NCI-H226 (cell line): Measurements from ENCODE around the gene NECAB3.
"Not testable (repeated sequence)": the region's sequence is repeated elsewhere in the genome, so short reads cannot be mapped to it uniquely, and the experiment has no call there.

Experiments
- DNase-seq: peaks from one replicate; pipeline ENCODE4 v3.0.0-alpha.2; 2015

Gene NECAB3

DNA sequence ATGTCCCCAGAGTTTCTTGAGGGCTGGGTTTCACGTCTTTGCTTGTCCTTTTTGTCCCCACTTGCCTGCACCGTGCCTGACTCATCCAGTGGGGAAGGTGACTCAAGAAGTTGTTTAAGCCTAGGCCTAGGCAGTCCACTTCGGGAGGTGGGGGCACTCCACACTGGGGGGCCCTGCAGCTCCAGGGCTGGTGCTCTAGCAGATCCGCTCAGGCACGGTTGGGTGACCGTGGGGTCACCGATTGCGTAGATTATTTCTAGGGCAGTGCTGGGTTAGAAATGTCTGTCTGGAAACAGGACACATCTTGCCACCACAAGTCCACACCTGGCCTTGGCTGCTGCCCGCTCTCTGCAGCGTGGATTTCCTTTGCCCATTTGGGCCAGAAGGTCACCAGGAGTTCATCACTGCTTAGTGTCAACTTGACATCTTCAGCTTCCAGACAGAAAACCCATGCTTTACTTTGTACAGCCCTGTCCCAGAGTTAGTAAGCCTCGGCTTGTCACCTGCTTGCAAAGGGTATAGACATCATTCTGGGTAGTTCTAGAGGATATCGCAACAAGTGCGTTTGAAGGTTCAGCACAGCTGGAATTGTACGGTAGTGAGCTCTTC lies 25.7 kb downstream of the NECAB3 start:
- DNase-seq, result no peak

DNA sequence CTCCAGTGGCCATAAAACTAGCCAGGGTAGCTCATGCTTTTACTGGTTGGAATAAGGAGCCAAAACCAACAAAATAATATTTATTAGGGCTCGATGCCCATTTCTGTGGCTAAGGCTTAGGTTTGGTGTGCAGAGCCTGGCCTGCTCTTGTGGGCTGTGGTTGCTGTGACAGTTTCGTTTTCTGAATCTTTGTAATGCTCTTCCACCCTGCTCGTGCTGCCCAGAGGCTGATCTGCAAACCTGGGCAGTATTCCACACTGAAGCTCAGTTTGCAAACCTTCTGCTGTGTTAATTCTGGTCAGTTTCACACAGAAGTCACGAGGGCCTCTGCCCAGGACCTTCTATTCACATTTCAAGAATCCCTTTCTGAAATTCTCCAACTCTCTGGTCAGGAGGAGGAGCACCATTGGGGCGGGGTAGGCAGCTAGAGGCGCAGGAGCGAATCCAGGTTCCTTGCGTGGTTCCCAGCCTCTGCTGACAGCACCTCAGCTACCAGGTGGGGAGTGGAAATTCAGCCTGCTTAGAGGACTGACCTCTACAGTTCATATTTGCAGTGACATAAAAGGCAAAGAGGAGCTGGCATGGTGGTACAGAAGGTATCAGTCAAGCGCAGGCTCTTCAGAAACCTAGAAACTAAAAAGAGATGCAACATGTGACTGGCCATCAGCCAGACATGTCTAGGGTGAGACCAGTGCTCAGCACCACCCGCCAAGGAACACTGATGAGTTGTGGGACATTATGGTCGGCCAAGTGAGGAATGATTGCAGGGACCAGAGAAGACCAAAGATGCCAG lies 26.4 kb downstream of the NECAB3 start:
- no peak for DNase-seq

DNA sequence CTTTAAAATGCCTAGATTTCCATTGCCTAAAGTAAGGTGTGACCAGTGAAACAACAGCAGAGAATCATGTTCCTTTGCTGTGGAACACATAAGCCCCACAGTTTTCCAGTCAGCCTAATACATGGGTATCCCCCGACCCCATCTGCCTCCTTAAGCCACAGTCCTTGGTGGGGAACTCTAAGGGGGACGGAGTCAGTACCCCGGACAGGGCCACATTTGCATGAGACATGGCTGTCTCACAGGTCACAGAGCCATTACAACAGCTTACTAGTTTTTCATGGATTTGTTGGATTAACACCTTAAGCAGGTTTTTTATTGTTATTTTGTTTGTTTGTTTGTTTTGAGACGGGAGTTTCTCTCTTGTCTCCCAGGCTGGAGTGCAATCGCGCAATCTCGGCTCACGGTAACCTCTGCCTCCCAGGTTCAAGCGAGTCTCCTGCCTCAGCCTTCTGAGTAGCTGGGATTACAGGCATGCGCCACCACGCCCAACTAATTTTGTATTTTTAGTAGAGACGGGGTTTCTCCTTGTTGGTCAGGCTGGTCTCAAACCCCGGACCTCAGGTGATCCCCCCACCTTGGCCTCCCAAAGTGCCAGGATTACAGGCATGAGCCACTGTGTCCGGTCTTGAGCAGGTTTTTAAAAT lies 27.1 kb downstream of the NECAB3 start:
- DNase-seq, result not testable (repeated sequence)

DNA sequence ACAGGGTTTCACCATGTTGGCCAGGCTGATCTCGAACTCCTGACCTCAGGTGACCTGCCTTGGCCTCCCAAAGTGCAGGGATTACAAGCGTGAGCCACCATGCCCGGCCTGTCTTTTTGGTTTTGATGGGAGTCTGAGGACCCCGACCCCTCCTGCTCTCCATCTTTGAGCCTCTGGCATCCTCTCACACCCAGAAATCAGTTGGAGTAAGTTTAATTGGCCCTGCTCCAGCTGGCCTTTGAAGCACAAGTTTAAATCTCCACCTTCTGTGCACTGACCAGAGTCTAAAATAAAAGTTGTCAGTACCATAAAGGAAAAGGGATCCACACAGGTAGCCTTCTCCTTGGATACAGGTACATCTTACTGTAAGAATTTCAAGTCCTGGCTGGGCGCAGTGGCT lies 28.0 kb downstream of the NECAB3 start:
- no peak for DNase-seq

DNA sequence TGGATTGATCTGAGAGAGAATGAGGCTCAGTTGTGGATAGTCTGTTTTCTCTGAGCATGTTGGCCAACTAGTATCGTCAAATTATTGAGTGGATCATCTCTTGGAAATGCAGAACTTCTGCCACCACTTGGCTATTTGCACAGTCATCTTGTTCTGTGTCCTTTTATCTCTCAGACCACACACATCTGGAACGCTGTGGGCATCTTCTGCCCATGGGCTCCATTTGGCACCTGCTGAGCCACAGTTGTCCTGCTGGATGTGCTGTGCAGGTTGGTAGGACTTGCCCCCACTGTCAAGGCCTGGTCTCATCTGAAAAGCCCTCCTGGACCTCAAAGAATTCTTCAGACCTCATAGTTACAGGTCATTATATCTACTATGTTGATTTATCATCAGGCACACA lies 28.8 kb downstream of the NECAB3 start:
- DNase-seq, result no peak

DNA sequence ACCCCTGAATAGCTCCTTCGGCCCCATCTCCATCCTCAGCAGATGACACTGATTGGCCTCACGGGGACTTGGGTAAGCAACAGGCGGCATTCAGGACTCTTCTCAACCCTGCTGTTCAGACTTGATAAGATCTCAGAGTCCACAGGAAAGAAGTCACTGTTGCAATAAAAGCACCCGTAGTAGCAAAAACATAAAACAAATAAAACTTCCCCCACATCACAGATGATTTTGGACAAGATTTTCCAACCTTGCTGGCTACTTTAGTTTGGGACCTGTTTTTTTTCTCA lies 29.2 kb downstream of the NECAB3 start:
- no peak for DNase-seq

DNA sequence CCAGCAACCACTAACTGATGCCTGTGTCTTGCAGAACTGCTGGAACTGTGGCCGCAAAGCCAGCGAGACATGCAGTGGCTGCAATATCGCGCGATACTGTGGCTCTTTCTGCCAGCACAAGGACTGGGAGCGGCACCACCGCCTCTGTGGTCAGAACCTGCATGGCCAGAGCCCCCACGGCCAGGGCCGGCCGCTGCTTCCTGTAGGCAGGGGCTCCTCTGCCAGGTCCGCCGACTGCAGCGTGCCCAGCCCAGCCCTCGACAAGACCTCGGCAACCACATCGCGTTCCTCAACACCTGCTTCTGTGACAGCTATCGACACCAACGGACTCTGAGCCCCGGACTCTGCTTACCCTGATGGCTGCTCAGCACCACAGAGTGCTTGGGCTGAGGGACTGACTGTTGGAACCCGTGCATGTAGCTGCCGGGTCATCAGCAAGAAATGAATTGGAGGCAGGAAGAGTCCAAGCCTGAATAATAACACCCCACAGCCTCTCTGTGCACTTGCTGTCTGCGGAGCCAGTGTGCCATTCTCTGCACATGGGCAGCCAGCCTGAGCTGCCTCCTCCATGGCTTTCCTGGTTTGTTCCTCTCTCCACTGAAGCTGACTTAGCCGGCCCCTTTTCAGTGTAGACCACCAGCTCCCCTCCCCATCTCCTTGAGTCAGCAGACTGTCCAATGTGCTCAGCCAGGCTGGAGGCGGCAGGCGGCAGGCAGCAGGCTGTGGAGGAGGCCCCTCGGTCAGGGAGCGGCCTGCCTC lies 29.7 kb downstream of the NECAB3 start:
- DNase-seq, result no peak

DNA sequence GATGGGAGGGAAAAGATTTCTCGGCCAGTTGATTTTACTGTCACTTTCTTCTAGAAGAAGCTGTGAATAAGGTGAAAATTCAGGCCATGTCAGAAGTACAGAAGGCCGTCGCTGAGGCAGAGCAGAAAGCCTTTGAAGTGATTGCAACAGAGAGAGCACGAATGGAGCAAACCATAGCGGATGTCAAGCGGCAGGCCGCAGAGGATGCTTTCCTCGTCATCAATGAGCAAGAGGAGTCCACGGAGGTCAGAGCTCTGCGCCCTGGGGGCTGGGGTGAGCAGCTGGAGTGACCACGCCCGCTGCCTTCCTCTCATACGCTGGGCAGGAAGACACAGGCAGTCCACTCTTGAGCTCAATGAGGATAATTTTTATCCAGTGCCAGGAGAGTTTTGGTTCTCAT lies 33.9 kb downstream of the NECAB3 start:
- no peak for DNase-seq

DNA sequence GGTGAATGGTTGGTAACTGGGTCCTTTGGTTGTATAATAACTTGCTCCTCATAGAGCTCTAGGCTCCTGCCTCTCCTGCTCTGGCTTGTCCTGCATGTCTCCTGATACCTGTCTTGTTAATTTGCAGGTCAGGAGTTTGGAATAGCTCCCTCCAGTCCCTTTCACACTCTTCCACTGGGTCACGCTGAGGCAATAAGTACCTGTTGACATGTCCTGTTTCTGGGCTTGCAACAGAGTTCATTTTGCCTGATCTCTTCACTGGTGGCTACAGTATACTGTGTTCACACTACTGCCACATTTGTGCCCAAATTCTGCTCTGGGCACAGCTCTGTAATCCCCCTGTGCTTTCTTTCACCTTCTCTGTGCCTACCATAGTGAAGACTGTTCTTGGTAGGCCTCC lies 37.5 kb downstream of the NECAB3 start:
- no peak for DNase-seq

DNA sequence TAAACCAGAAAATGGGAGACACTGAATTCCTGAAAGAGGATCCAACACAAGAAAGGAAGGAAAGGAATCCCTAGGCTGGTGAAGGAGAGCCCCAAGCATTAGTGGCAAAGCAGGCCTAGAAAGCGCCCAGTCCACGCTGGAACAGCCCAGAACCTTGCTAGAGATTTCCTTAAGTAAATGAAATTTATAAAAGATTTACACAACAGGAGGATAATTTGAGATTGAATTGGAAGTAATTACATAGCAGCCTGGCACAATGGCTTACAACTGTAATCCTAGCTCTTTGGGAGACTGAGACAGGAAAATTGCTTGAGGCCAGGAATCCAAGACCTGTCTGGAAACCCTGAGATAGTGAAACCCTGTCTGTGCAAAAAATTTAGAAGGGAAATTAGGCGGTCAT lies 38.9 kb downstream of the NECAB3 start:
- DNase-seq, result no peak

DNA sequence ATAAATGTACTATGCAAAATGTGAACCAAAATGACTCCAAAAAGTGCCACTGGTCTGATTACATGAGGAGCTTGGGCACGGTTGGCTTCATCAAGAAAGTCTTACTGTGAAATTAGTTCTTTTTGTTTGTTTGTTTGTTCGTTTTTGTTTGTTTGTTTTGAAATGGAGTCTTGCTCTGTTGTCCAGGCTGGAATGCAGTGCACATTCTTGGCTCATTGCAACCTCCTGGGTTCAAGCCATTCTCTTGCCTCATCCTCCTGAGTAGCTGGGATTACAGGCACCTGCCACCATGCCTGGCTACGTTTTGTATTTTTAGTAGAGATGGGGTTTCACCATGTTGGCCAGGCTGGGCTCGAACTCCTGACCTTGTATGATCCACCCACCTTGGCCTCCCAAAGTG lies 42.3 kb downstream of the NECAB3 start:
- DNase-seq, result not testable (repeated sequence)

DNA sequence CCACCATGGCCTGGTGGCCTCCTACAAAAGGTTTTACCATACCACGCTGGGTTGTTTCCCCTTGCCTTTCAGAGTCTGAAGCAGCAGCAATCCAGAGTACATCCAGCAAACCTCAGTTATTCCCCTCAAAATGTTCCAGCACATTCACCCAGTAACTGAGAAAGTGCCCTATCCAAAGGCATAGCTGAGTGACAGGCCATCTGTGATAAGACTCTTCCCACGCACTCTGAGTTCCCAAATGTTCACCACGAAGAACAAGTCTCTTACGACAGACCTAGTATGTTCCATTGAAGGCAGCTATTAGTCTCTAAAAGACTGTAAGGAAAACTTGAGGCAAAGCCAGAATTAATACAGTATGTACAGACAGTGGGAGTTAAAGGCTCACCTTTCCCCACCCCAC lies 43.7 kb downstream of the NECAB3 start:
- no peak for DNase-seq

DNA sequence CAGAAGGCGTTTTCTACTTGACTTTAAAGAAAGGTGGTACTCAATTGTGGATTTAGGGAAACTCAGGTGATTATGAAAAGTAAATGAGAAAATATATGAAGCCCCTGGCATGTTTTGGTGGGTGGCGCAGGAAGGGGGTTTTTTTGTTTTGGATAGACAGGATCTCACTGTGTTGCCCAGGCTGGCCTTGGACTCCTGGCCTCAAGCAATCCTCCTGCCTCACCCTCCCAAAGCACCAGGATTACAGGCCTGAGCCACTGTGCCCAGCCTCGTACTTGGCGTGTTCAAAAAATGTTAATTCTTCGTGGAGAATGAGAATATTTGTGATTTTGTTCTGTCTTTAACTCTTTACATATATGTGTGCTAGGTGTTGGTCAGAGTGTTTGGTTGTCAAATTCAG lies 44.2 kb downstream of the NECAB3 start:
- DNase-seq, result no peak

DNA sequence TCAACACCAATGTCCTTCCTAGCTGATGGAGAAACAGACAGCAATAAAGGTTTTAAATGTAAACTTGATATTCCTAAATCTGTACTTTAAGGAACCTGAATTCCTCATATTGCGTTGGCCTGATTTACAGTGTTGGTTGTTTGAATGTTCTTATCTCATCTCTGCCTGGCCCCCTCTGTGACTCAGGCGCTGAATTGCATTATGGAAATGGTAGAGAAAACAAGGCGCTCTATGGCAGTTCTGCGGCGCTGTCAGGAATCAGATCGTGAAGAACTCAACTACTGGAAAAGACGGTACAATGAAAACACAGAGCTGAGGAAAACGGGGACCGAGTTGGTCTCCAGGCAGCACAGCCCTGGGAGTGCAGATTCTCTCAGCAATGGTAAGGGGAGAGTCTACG lies 44.7 kb downstream of the NECAB3 start:
- DNase-seq, result no peak

DNA sequence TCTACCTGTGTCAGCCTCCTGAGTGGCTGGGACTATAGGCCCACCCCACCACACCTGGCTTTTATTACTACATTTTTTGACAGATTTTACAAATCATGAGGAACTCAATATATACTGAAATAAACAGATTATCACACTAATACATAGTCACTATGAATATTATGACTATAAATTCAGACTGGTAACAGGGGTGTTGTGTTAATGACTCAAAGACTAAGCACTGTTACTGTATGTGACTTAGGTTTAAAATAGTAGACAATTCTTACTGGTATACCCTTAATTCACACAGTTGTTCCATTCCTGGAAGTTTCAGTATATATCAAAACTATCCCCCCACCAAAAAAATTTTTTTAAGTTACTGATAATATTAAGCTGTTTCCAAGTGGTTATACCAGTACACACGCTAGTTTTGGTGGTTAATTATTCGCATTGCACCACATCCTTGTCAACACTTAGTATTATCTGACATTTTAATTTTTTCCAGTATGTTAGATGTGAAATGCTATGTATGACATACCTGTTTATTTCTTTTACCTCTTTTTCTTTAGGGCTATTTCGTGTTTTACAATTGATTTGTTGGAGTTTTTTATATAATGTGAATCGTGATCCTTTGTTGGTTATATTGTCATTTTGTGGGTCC lies 46.5 kb downstream of the NECAB3 start:
- DNase-seq, result no peak

DNA sequence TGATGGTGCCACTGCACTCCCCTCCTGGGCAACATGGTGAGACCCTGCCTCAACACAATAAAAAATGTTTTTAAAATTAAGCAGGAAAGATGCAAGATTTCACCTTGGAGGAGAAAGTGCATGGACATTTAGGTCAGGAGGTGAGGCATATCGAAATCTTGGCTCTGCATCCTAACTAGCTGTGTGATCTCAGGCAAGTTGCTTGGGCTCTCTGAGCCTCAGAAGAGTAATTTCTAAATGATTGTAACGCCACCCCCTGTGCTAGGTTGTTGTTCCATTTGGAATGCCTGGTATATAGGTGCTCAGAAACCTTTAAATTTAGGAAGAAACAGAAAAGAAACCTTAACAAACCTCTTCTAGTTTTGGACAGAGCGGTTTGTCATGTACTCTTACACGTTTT lies 48.0 kb downstream of the NECAB3 start:
- DNase-seq, result no peak

DNA sequence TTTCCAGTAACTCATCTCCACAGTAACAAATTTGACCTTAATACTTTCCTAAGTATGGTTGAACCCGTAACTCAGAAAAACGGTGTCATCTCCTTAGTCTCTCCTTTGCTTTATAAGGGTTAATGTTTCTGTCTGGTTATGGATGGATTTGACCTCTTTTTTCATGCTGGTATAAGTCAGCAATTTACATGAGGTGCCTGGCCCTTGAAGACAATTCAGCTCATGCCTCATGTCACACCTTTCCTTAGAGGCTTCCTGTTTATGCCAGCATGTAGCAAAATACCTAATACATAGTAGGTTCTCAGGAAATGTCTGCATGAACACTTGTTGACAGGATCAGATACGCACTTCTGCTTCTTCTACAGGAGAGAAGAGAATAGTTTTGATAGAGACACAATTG lies 49.8 kb downstream of the NECAB3 start:
- DNase-seq, result no peak

DNA sequence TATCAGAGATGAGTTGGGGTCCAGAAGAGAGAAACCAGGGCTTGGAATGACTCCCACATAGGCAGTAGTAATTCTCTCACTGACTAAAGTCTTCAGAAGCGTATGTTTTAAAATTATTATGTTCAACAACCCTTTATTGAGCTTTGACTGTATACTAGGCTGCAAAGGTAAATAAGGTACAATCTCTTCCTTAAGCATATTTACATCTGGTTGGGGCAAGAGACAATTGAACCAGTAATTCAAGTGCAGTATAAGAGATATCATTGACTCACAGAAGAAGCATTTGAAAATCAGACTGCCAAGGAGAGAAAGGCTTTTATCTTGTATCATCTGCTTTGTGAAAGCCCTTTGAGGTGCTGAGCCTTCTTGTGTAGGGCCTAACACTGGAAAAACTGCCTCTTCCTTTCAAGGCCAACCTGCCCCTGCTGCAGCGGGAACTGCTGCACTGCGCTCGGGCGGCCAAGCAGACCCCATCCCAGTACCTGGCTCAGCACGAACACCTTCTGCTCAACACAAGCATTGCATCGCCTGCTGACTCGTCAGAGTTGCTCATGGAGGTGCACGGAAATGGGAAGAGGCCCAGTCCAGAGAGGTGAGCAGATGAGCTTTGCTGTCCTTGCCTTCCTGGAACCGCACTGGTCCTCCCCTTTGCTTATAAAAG lies 51.4 kb downstream of the NECAB3 start:
- no peak for DNase-seq

DNA sequence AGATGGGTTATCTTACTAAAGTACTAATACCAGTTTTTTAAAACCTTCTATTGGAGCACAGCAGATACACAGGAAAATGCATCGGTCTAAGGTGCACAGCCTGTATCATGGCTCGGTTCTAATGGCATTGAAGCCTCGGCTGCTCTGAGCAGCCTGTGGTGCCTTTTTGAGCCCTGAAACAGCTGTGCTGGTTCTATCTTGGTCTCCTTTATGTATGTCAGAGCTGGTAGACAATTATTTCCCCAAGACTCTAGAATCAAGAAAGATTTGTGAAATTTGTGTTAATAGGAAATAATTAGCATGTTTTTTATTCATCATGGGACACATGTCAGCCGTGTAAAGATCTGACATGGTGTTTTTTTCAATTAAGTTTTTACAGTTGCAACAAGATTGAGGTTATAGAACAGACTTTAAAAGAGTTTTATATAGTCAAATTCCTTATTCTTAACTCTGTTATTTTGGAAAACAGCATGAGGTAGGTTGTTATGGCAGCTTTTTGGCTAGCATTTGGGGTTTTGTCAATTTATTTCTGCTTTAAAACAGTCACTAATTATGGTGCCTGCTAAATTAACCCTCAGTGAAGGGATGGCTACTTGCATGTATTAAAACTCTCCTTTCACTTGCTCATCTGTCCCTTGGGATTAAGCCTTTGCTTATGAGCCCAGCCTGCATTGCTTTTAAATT lies 52.4 kb downstream of the NECAB3 start:
- no peak for DNase-seq

DNA sequence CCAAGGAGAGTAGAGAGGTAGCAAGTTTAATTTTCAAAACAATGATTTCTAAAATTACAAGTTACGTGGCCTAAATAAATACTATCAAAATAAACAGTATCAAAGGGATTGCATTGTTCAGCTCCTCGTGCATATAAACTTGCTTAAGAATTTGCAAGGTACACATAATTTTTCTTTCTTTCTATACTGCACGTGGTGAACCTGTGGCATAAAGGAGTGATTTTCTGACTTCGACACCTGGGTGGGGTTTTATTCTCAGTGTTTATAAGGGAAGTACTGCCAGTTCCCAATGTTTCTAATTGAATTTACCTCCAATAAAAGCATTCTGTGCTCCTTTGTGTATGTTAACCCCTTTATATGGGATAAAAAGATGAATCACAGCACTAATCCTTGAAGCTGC lies 62.2 kb downstream of the NECAB3 start:
- no peak for DNase-seq

DNA sequence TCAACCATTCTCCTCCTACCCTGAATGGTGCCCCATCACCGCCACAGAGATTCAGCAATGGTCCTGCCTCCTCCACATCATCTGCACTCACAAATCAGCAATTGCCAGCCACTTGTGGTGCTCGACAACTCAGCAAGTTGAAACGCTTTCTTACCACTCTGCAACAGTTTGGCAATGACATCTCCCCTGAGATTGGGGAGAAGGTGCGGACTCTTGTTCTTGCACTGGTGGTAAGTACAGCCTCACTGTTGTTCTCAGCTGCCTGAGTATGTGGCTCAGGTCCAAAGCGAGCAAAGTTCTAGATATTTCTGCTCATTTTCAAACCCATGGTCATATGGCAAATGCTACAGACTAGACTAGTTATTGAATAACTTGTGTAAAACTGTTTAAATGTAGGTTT lies 63.1 kb downstream of the NECAB3 start:
- DNase-seq, result no peak

DNA sequence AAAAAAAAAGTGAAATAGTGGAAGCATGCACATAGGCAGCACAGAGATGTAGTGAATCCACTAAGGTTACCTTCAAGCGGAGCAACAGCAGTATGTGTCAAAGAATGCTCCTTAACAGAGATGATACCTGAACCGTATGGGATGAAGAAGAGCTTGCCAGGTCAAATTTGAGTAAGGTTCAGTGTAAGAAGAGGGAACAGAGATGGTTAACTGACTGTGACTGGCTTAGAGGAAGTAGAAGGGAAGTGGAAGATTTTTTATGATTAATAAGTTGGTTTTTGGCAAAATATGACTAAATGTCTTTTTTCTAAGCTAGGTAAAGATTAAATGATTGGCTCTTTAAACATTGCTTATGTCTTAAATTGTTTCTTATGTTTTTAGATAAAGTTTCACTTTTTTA lies 64.7 kb downstream of the NECAB3 start:
- DNase-seq, result no peak
